ENCODE data around the gene HCCS. TPM values are rescaled to one million over a fixed set of nuclear protein-coding genes. Genes with fewer than 3 reads are reported as not detected.

Gene HCCS
- total and polyA plus RNA-seq, 2 donors (not counting 1 experiment from before 2014, with no cell fraction given): 5.8 to 16.7 TPM

DNA sequence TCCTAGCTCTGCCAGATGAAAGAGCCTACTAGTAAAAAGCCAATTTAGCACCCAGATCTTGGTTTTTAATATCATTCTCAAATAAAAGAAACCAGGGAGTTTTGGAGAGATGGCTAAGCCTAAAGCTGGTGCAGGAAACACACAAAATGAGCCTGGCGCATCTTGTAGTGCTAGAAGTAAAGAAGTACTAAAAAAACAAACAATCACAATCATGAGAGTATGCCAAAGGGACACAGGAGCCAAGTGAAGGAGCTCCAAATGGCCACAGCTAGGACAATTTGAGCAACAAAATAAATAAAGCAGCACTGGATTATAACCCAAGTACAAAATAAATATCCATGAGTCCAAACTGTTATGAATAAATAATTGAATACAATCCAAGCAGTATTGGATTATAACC lies 37.8 kb upstream of the HCCS start:
- Histone ChIP-seq H3K4me2 (replicated peaks; ENCODE audit: low read depth, low read length, poor library complexity, severe bottlenecking) (no peak overlapping the region), H3K9me3 (ENCODE audit: control extremely low read depth in 1 of 3, control insufficient read depth in 2 of 3, insufficient read depth in 1 of 3, low read length in 2 of 3) (no peaks in the 10 kb centered on the region), H3K36me3 (replicated peaks in 1 of 2; ENCODE audit: control extremely low read depth in 1 of 2, control insufficient read depth in 1 of 2, extremely low read depth in 1 of 2, insufficient read depth in 2 of 2, low read length in 1 of 2) (no peaks in the 10 kb centered on the region), H4K20me1 (ENCODE audit: control insufficient read depth, insufficient read depth, low read length, poor library complexity, severe bottlenecking) (no peaks in the 10 kb centered on the region), H3K79me2 (ENCODE audit: control insufficient read depth, insufficient read depth, low read length) (no peaks in the 10 kb centered on the region), H2AFZ (ENCODE audit: insufficient read depth, low read depth, low read length, poor library complexity, severe bottlenecking) (no peak overlapping the region), H3K4me3 (ENCODE audit: control extremely low read depth in 1 of 5, extremely low read depth in 1 of 5, insufficient read depth in 1 of 5, low read depth in 2 of 5, low read length in 4 of 5) (no peak overlapping the region), H3K27me3 (replicated peaks in 1 of 4; ENCODE audit: control extremely low read depth in 1 of 4, control insufficient read depth in 3 of 4, insufficient read depth in 4 of 4, low read length in 3 of 4) (no peaks in the 10 kb centered on the region), H3K4me1 (ENCODE audit: control insufficient read depth in 2 of 2, insufficient read depth in 2 of 2, low read length in 2 of 2) (no peaks in the 10 kb centered on the region), H3K27ac (ENCODE audit: low read length in 2 of 2) (no peak overlapping the region), H3K9ac (ENCODE audit: low read length) (no peak overlapping the region)
- no CpG with 5 or more reads among the region's 1 CpG for WGBS (ENCODE audit: insufficient coverage)
- CTCF ChIA-PET: no interaction called here
- Mint-ChIP-seq H3K4me1 (no peaks in the 10 kb centered on the region), H3K4me3 (no peak overlapping the region), H3K27me3 (no peaks in the 10 kb centered on the region), H3K27ac (no peak overlapping the region), H3K9me3 (ENCODE audit: insufficient read depth) (no peaks in the 10 kb centered on the region)
- no peak for DNase-seq
- TF ChIP-seq EZH2 (IDR thresholded peaks at IDR 0.05; ENCODE audit: borderline replicate concordance, insufficient read depth, low read depth, low read length, poor library complexity, severe bottlenecking): no peak
- TF ChIP-seq, protein P1, sequence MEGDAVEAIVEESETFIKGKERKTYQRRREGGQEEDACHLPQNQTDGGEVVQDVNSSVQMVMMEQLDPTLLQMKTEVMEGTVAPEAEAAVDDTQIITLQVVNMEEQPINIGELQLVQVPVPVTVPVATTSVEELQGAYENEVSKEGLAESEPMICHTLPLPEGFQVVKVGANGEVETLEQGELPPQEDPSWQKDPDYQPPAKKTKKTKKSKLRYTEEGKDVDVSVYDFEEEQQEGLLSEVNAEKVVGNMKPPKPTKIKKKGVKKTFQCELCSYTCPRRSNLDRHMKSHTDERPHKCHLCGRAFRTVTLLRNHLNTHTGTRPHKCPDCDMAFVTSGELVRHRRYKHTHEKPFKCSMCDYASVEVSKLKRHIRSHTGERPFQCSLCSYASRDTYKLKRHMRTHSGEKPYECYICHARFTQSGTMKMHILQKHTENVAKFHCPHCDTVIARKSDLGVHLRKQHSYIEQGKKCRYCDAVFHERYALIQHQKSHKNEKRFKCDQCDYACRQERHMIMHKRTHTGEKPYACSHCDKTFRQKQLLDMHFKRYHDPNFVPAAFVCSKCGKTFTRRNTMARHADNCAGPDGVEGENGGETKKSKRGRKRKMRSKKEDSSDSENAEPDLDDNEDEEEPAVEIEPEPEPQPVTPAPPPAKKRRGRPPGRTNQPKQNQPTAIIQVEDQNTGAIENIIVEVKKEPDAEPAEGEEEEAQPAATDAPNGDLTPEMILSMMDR (IDR thresholded peaks at IDR 0.05): no peak
- intact Hi-C loops (cut with micrococcal nuclease): no loop called here
- no peak for ATAC-seq (ENCODE audit: low read depth)
- POLR2A ChIA-PET: no interaction called here

DNA sequence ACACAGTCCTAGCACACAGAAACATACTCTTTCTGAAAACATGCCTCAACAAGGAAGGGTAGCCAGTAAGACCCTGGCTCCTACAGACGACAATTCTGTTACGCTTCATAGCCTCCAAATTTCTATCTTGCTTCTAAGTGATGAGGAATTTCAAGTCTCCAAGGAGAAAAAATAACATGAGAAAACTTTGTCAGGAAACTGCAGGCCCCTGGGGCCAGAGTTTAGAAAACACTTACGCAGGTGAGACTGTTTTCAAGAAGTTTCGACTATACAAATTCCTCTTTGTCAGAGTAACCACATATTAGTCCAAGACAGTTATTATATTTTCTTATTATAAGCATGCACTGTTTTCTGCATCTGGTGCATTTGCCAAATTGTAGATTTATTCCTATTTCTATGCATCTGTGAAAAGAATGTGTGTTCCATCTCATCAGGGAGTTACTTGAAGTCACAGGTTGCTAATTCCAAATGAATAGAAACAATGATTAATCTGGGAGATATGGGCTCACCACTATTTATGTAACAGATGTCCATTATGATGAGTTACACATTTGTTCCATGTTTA lies 30.3 kb upstream of the HCCS start:
- Histone ChIP-seq H3K79me2 (ENCODE audit: control insufficient read depth, insufficient read depth, low read length) (no peaks in the 10 kb centered on the region), H3K9ac (ENCODE audit: low read length) (no peak overlapping the region), H3K27ac (ENCODE audit: low read length in 2 of 2) (no peak overlapping the region), H4K20me1 (ENCODE audit: control insufficient read depth, insufficient read depth, low read length, poor library complexity, severe bottlenecking) (no peaks in the 10 kb centered on the region), H3K4me3 (ENCODE audit: control extremely low read depth in 1 of 5, extremely low read depth in 1 of 5, insufficient read depth in 1 of 5, low read depth in 2 of 5, low read length in 4 of 5) (no peak overlapping the region), H3K27me3 (replicated peaks in 1 of 4; ENCODE audit: control extremely low read depth in 1 of 4, control insufficient read depth in 3 of 4, insufficient read depth in 4 of 4, low read length in 3 of 4) (no peaks in the 10 kb centered on the region), H3K36me3 (replicated peaks in 1 of 2; ENCODE audit: control extremely low read depth in 1 of 2, control insufficient read depth in 1 of 2, extremely low read depth in 1 of 2, insufficient read depth in 2 of 2, low read length in 1 of 2) (no peaks in the 10 kb centered on the region), H3K9me3 (ENCODE audit: control extremely low read depth in 1 of 3, control insufficient read depth in 2 of 3, insufficient read depth in 1 of 3, low read length in 2 of 3) (no peaks in the 10 kb centered on the region), H3K4me2 (replicated peaks; ENCODE audit: low read depth, low read length, poor library complexity, severe bottlenecking) (no peak overlapping the region), H3K4me1 (ENCODE audit: control insufficient read depth in 2 of 2, insufficient read depth in 2 of 2, low read length in 2 of 2) (no peaks in the 10 kb centered on the region), H2AFZ (ENCODE audit: insufficient read depth, low read depth, low read length, poor library complexity, severe bottlenecking) (no peak overlapping the region)
- DNase-seq (no peak), ATAC-seq (ENCODE audit: low read depth) (no peak)
- no peak overlapping the region for H3K27ac Mint-ChIP-seq
- H3K4me1 Mint-ChIP-seq: no peaks in the 10 kb centered on the region
- H3K9me3 Mint-ChIP-seq (ENCODE audit: insufficient read depth): no peaks in the 10 kb centered on the region
- TF ChIP-seq EZH2 (IDR thresholded peaks at IDR 0.05; ENCODE audit: borderline replicate concordance, insufficient read depth, low read depth, low read length, poor library complexity, severe bottlenecking): no peak
- TF ChIP-seq, protein P1 (IDR thresholded peaks at IDR 0.05): no peak
- ChIA-PET POLR2A (no interaction called here), CTCF (no interaction called here)
- H3K27me3 Mint-ChIP-seq: no peaks in the 10 kb centered on the region
- no CpG with 5 or more reads among the region's 4 CpGs for WGBS (ENCODE audit: insufficient coverage)
- no peak overlapping the region for H3K4me3 Mint-ChIP-seq
- intact Hi-C loops (cut with micrococcal nuclease): no loop called here
